ENCODE measurements around the gene CNN1. TPM values are rescaled to one million over a fixed set of nuclear protein-coding genes. Genes with fewer than 3 reads are reported as not detected.

Gene CNN1
- total RNA-seq, 1 experiment from 2014 or later = not detected

DNA sequence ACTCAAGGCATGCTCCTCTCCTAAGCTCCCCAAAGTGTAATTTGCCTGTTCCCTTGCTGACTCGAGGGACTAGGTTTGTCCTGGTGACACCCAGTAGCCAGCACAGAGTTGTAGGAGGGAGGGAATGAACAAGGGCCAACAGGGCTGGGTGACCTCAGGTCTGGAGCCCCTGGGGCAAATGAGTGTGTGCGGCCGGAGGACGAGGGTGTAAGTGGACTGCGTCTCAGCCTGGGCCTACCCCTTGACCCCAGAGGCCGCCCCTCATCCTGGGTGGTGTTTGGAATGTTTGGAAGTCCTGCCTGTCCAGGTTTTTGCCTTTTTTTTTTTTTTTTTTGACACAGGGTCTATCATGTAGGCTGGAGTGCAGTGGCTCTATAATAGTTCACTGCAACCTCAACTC is 31.7 kb upstream of the CNN1 start:
- no peaks in the 10 kb centered on the region for H3K9me3 Mint-ChIP-seq (ENCODE audit: low read depth, unreplicated experiment)
- DNase-seq = no peak
- CTCF ChIA-PET = no interaction called here
- BruUV-seq (replicated peaks) = no TSS peak
- no peaks in the 10 kb centered on the region for H3K4me1 Mint-ChIP-seq (ENCODE audit: low read depth, unreplicated experiment)
- peaks cover 47% of the 10 kb centered on the region for H3K36me3 Mint-ChIP-seq (ENCODE audit: insufficient read depth, unreplicated experiment)
- peak overlapping the region; percentile 42 for H3K27ac Mint-ChIP-seq (ENCODE audit: unreplicated experiment)
- H3K27me3 Mint-ChIP-seq (ENCODE audit: unreplicated experiment) = no peaks in the 10 kb centered on the region
- no peak overlapping the region for H3K4me3 Mint-ChIP-seq (ENCODE audit: low read depth, unreplicated experiment)
- intact Hi-C loops (cut with micrococcal nuclease; ENCODE audit: unreplicated experiment) = no loop called here
- TF ChIP-seq, protein P1, sequence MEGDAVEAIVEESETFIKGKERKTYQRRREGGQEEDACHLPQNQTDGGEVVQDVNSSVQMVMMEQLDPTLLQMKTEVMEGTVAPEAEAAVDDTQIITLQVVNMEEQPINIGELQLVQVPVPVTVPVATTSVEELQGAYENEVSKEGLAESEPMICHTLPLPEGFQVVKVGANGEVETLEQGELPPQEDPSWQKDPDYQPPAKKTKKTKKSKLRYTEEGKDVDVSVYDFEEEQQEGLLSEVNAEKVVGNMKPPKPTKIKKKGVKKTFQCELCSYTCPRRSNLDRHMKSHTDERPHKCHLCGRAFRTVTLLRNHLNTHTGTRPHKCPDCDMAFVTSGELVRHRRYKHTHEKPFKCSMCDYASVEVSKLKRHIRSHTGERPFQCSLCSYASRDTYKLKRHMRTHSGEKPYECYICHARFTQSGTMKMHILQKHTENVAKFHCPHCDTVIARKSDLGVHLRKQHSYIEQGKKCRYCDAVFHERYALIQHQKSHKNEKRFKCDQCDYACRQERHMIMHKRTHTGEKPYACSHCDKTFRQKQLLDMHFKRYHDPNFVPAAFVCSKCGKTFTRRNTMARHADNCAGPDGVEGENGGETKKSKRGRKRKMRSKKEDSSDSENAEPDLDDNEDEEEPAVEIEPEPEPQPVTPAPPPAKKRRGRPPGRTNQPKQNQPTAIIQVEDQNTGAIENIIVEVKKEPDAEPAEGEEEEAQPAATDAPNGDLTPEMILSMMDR (IDR thresholded peaks at IDR 0.05; ENCODE audit: unreplicated experiment) = no peak

DNA sequence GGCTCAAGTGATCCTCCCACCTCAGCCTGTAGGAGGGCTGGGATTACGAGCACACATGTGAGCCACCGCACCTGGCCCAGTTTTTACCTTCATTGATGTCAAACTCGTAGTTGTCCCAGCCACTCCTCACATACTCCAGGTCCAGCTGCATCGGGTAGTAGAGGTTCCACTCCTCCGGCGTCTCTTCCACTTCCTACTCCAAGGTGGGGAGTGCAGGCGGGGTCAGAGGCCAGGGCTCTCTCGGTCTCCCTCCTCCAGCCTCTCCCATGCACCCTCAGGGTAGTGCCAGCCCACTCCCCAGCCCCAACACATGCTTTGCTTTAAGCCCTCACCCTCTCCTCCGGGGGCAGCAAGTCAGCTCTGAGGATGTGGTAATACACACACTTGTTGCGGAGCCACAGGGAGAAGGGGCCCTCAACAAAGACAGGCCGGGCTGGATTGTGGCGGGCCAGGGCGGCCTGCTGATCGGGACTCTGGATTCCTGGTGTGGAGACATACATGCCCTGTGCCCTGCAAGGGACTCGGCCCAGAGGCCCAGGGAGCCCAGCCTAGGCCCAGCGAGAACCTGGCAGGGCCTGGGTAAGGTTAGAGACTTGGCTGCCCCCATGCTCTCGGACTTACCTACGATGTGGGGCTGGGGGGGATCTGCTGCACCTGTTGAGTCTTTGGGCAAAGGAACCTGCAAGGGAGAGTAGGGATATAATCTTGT is 31.1 kb upstream of the CNN1 start:
- BruUV-seq (replicated peaks) = no TSS peak
- CTCF ChIA-PET = no interaction called here
- TF ChIP-seq, protein P1 (IDR thresholded peaks at IDR 0.05; ENCODE audit: unreplicated experiment) = no peak
- intact Hi-C loops (cut with micrococcal nuclease; ENCODE audit: unreplicated experiment) = no loop called here
- Mint-ChIP-seq H3K27ac (ENCODE audit: unreplicated experiment) (no peak overlapping the region), H3K36me3 (ENCODE audit: insufficient read depth, unreplicated experiment) (peaks cover 48% of the 10 kb centered on the region), H3K4me3 (ENCODE audit: low read depth, unreplicated experiment) (no peak overlapping the region), H3K4me1 (ENCODE audit: low read depth, unreplicated experiment) (no peaks in the 10 kb centered on the region), H3K27me3 (ENCODE audit: unreplicated experiment) (no peaks in the 10 kb centered on the region), H3K9me3 (ENCODE audit: low read depth, unreplicated experiment) (no peaks in the 10 kb centered on the region)
- no peak for DNase-seq

DNA sequence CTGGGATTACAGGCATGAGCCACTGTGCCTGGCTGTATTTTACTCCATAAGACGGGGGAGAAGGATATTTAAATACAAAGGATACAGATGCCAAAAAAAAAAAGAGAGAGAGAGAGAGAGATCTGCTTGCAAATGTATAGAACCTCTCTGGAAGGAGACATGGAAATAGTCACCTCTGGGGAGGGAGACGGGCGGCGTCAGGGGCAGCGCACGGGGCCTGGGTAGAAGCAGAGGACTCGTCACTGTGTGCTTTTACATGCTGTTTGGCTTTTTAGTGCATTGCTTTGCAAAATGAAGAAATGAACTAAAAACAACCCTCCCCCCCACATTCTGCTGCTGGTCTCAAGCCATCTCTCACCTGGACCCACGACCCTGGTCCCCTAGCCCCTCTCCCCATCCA is 28.2 kb upstream of the CNN1 start:
- Mint-ChIP-seq H3K36me3 (ENCODE audit: insufficient read depth, unreplicated experiment) (peaks cover 38% of the 10 kb centered on the region), H3K27me3 (ENCODE audit: unreplicated experiment) (no peaks in the 10 kb centered on the region), H3K9me3 (ENCODE audit: low read depth, unreplicated experiment) (no peaks in the 10 kb centered on the region), H3K4me1 (ENCODE audit: low read depth, unreplicated experiment) (no peaks in the 10 kb centered on the region), H3K27ac (ENCODE audit: unreplicated experiment) (no peak overlapping the region), H3K4me3 (ENCODE audit: low read depth, unreplicated experiment) (no peak overlapping the region)
- intact Hi-C loops (cut with micrococcal nuclease; ENCODE audit: unreplicated experiment) = no loop called here
- CTCF ChIA-PET = no interaction called here
- DNase-seq = no peak
- TF ChIP-seq, protein P1 (IDR thresholded peaks at IDR 0.05; ENCODE audit: unreplicated experiment) = no peak
- BruUV-seq (replicated peaks) = no TSS peak

DNA sequence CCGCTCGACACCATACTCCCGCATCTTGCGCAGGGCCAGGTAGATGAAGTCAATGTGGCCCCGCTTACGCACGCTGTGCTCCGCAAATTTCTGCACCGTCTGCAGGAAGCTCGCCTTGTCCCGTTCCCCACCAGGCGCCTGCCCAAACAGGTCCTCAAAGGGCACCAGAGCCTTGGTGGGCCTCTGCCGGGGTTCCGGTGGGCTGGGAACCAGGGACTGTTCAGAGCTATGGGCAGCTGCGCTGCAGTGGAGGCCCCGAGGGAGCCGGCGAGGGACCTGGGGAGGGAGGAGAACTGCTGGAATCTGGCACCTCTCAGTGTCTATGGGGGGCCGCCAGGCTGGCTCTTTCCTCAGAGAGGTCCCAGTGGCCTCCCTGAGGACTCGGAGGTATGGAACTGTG is 24.7 kb upstream of the CNN1 start:
- H3K4me1 Mint-ChIP-seq (ENCODE audit: low read depth, unreplicated experiment) = no peaks in the 10 kb centered on the region
- TF ChIP-seq, protein P1 (IDR thresholded peaks at IDR 0.05; ENCODE audit: unreplicated experiment) = no peak
- H3K36me3 Mint-ChIP-seq (ENCODE audit: insufficient read depth, unreplicated experiment) = peaks cover 19% of the 10 kb centered on the region
- H3K27ac Mint-ChIP-seq (ENCODE audit: unreplicated experiment) = no peak overlapping the region
- H3K9me3 Mint-ChIP-seq (ENCODE audit: low read depth, unreplicated experiment) = no peaks in the 10 kb centered on the region
- H3K27me3 Mint-ChIP-seq (ENCODE audit: unreplicated experiment) = no peaks in the 10 kb centered on the region
- DNase-seq = no peak
- no TSS peak for BruUV-seq (replicated peaks)
- intact Hi-C loops (cut with micrococcal nuclease; ENCODE audit: unreplicated experiment) = no loop called here
- CTCF ChIA-PET = no interaction called here
- no peak overlapping the region for H3K4me3 Mint-ChIP-seq (ENCODE audit: low read depth, unreplicated experiment)
